ENCODE results near the gene VAPB.

The VAPB gene

DNA sequence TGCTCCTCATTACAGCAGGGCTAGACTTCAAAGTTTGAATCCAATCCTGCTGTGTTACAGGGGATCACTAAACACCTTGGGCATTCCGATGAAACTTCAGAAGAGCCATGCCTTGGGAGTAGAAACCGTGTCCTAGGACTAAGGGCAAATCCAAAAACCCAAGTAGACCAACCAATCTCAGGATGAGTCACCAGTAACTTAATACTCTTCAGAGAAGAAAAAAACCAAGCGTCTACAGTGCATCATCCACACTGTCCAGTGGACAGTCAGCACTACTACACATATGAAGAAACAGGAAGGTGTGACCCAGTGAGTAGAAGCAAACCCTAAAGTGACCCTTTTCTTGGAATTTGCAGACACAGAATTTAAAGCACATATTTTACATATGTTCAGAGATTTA, 39.5 kb upstream of the VAPB start:
- ChIA-PET POLR2A (no interaction called here), CTCF (interaction anchor here (0.7 to 1.9 kb wide), 3 partner anchors 9 to 112 kb away, joined by 3 to 8 read pairs (median 5); no protein-coding TSS in a partner anchor)
- TF ChIP-seq CTCF (IDR thresholded peaks at IDR 0.05; ENCODE audit: control extremely low read depth, extremely low read depth, low read depth, missing control alignments): no peak
- DNase-seq (ENCODE audit: extremely low spot score): no peak

DNA sequence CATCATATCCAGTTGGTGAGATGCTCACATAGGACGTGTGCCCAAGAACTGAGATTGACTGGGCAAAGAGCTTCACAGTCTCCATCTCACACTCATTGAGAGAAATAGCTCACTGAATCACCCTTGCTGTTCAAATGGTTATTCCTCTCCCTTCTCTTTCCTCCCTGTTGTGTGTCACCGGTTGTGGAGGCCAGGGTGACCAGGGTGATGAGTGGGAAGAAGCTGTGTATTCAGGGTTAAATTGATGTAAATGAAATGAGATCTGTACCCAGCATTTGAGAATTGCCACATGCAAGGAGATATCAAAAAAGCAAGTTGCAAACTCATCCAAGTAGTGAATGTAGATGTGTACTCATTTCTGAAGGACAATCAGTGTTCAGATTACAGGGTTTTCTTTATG, 36.6 kb upstream of the VAPB start:
- POLR2A ChIA-PET: no interaction called here
- no peak for TF ChIP-seq CTCF (IDR thresholded peaks at IDR 0.05; ENCODE audit: control extremely low read depth, extremely low read depth, low read depth, missing control alignments)
- no peak for DNase-seq (ENCODE audit: extremely low spot score)

GRCh38 chr20:58359441-58359840, 29.6 kb upstream of the VAPB start:
- POLR2A ChIA-PET: no interaction called here

More for the DNA sequence above, 36.6 kb upstream of the VAPB start:
- CTCF ChIA-PET: interaction anchor here (0.8 to 1.3 kb wide), 5 partner anchors 8 to 34 kb away, joined by 3 to 4 read pairs (median 3); no protein-coding TSS in a partner anchor

GRCh38 chr20:58360936-58361335, 28.1 kb upstream of the VAPB start:
- DNase-seq (ENCODE audit: extremely low spot score): no peak
- no peak for TF ChIP-seq CTCF (IDR thresholded peaks at IDR 0.05; ENCODE audit: control extremely low read depth, extremely low read depth, low read depth, missing control alignments)
- ChIA-PET POLR2A (no interaction called here), CTCF (interaction anchor here (0.6 to 1.6 kb wide), 6 partner anchors 8 to 28 kb away, joined by 3 to 6 read pairs (median 4); partner anchors contain the start of gene VAPB)

More at GRCh38 chr20:58359441-58359840, 29.6 kb upstream of the VAPB start:
- DNase-seq (ENCODE audit: extremely low spot score): no peak
- TF ChIP-seq CTCF (IDR thresholded peaks at IDR 0.05; ENCODE audit: control extremely low read depth, extremely low read depth, low read depth, missing control alignments): no peak
- CTCF ChIA-PET: interaction anchor here (1.6 to 2.5 kb wide), 2 partner anchors 10 to 11 kb away, joined by 5 to 8 read pairs; no protein-coding TSS in a partner anchor

- no peak for TF ChIP-seq CTCF (IDR thresholded peaks at IDR 0.05; ENCODE audit: control extremely low read depth, extremely low read depth, low read depth, missing control alignments)
- no peak for DNase-seq (ENCODE audit: extremely low spot score)
- CTCF ChIA-PET: interaction anchor here (0.6 to 1.5 kb wide), 6 partner anchors 9 to 27 kb away, joined by 3 to 6 read pairs (median 4); partner anchors contain the start of gene VAPB
Measured at GRCh38 chr20:58361481-58362205, 27.4 kb upstream of the VAPB start.

GRCh38 chr20:58362206-58362516, 26.9 kb upstream of the VAPB start:
- CTCF ChIA-PET: interaction anchor here (1.4 kb wide), 1 partner anchor 15 kb away, joined by 5 read pairs; no protein-coding TSS in a partner anchor
- no peak for DNase-seq (ENCODE audit: extremely low spot score)
- POLR2A ChIA-PET: no interaction called here
- TF ChIP-seq CTCF (IDR thresholded peaks at IDR 0.05; ENCODE audit: control extremely low read depth, extremely low read depth, low read depth, missing control alignments): no peak

More at GRCh38 chr20:58361481-58362205, 27.4 kb upstream of the VAPB start:
- POLR2A ChIA-PET: no interaction called here
